Activated CD8-positive, alpha-beta T cell treated with anti-CD3 and anti-CD28 coated beads for 36 hours (primary cell): Measurements from ENCODE around the gene FAM229B. TPM values are rescaled to one million over a fixed set of nuclear protein-coding genes. Genes with fewer than 3 reads are reported as not detected.
"Not testable (repeated sequence)": the region's sequence is repeated elsewhere in the genome, so short reads cannot be mapped to it uniquely, and the experiment has no call there.

ENCODE experiments used
- ATAC-seq: fragments of 200-7000 bp; cut with Tn5 transposase; one replicate; pipeline ENCODE4 v1.10.0; 2021; ENCODE audit warnings: mild to moderate bottlenecking, moderate library complexity
- CTCF ChIA-PET: fragments of 350-600 bp; sonication (Branson Sonifier 250); formaldehyde crosslinking; loops from one replicate; lab custom pipeline; 2021; ENCODE audit warnings: antibody characterized with exemption; lab: Charles Lee
- POLR2A ChIA-PET: fragments of 350-600 bp; sonication (Branson Sonifier 250); formaldehyde crosslinking; loops from one replicate; lab custom pipeline; 2021; ENCODE audit warnings: antibody characterized with exemption; lab: Charles Lee
- DNase-seq: peaks from one replicate; pipeline ENCODE4 v3.0.0-alpha.2; 2020
- H3K27ac Mint-ChIP-seq: one replicate; pipeline ENCODE4 v1.8.0; 2021; ENCODE audit warnings: mild to moderate bottlenecking, mixed read lengths
- H3K27me3 Mint-ChIP-seq: one replicate; pipeline ENCODE4 v1.8.0; 2021; ENCODE audit warnings: mixed read lengths
- H3K36me3 Mint-ChIP-seq: one replicate; pipeline ENCODE4 v1.8.0; 2021; ENCODE audit warnings: low read depth, mixed read lengths
- H3K4me1 Mint-ChIP-seq: one replicate; pipeline ENCODE4 v1.8.0; 2021; ENCODE audit warnings: low read depth, mixed read lengths
- H3K4me3 Mint-ChIP-seq: one replicate; pipeline ENCODE4 v1.8.0; 2021; ENCODE audit warnings: mild to moderate bottlenecking, moderate library complexity, mixed read lengths
- H3K9me3 Mint-ChIP-seq: one replicate; pipeline ENCODE4 v1.8.0; 2021; ENCODE audit warnings: mixed read lengths
- intact Hi-C: fragments of 100-400 bp; cut with micrococcal nuclease; formaldehyde crosslinking; loops from one replicate; pipeline ENCODE4 v1.10.0; 2022
- total RNA-seq, 2 experiments: library from RNA; stranded (reverse); gene quantifications; one replicate each; pipeline ENCODE4 v1.2.3, GENCODE V29; 2021
- TF ChIP-seq, protein P1 (sequence below): fragments of 200-600 bp; IDR thresholded peaks from one replicate; pipeline ENCODE4 v1.8.0; 2022; ENCODE audit warnings: antibody characterized with exemption, mild to moderate bottlenecking

FAM229B gene
- total RNA-seq, 2 experiments from 2014 or later, result 7.6 to 10.2 TPM

- no peak overlapping the region for H3K4me3 Mint-ChIP-seq
- ATAC-seq (no peak), DNase-seq (no peak)
- H3K9me3 Mint-ChIP-seq, result no peaks in the 10 kb centered on the region
- CTCF ChIA-PET, result interaction anchor here (0.8 to 2.1 kb wide), 11 partner anchors 9 to 792 kb away, joined by 3 to 10 read pairs (median 4); partner anchors contain the start of genes FAM229B and TUBE1
- H3K36me3 Mint-ChIP-seq, result no peaks in the 10 kb centered on the region
- peaks cover 4% of the 10 kb centered on the region for H3K4me1 Mint-ChIP-seq
- no peak overlapping the region for H3K27ac Mint-ChIP-seq
- TF ChIP-seq, protein P1, sequence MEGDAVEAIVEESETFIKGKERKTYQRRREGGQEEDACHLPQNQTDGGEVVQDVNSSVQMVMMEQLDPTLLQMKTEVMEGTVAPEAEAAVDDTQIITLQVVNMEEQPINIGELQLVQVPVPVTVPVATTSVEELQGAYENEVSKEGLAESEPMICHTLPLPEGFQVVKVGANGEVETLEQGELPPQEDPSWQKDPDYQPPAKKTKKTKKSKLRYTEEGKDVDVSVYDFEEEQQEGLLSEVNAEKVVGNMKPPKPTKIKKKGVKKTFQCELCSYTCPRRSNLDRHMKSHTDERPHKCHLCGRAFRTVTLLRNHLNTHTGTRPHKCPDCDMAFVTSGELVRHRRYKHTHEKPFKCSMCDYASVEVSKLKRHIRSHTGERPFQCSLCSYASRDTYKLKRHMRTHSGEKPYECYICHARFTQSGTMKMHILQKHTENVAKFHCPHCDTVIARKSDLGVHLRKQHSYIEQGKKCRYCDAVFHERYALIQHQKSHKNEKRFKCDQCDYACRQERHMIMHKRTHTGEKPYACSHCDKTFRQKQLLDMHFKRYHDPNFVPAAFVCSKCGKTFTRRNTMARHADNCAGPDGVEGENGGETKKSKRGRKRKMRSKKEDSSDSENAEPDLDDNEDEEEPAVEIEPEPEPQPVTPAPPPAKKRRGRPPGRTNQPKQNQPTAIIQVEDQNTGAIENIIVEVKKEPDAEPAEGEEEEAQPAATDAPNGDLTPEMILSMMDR, result no peak
- POLR2A ChIA-PET, result interaction anchor here (0.9 to 1.3 kb wide), 2 partner anchors 22 to 37 kb away, joined by 3 to 4 read pairs; partner anchors contain the start of genes FAM229B and TUBE1
- peaks cover 3% of the 10 kb centered on the region for H3K27me3 Mint-ChIP-seq
- intact Hi-C loops, result no loop called here
These were observed 37.0 kb upstream of the FAM229B start for GRCh38 chr6:112050429-112050828.

GRCh38 chr6:112051251-112051740 is 36.1 kb upstream of the FAM229B start:
- H3K9me3 Mint-ChIP-seq, DNase-seq, intact Hi-C loops, H3K27me3 Mint-ChIP-seq, ATAC-seq, H3K4me1 Mint-ChIP-seq, H3K27ac Mint-ChIP-seq, H3K36me3 Mint-ChIP-seq, H3K4me3 Mint-ChIP-seq: not testable (repeated sequence)
- ChIA-PET CTCF (interaction anchor here (1.0 to 1.7 kb wide), 4 partner anchors 8 to 341 kb away, joined by 3 to 6 read pairs (median 5); no protein-coding TSS in a partner anchor), POLR2A (interaction anchor here (1.3 kb wide), 1 partner anchor 36 kb away, joined by 4 read pairs; the partner anchor contains the start of genes FAM229B and TUBE1)

DNA sequence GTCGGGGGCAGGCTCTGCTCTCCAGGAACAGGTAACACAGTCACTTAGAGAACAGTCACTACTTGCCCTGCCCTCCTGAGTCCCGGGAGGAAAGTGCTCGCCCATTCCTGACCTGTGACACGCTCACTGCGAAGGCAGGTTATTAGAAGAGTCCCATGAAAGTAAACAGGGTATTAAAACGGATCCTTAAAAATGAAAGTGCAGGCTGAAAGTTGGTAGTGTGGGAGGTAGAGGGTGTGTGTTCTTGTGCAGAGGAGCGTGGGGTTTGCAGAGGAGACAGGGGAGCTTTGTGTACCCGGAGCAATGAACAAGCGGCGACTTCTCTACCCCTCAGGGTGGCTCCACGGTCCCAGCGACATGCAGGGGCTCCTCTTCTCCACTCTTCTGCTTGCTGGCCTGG is 33.4 kb upstream of the FAM229B start, which contains the start of gene CCN6:
Gene CCN6, plus strand, starts transcription at position 104 of the 400 bp plus-strand sequence. Its CDS starts 254 bp downstream, at position 358.
- H3K9me3 Mint-ChIP-seq, result no peaks in the 10 kb centered on the region

DNA sequence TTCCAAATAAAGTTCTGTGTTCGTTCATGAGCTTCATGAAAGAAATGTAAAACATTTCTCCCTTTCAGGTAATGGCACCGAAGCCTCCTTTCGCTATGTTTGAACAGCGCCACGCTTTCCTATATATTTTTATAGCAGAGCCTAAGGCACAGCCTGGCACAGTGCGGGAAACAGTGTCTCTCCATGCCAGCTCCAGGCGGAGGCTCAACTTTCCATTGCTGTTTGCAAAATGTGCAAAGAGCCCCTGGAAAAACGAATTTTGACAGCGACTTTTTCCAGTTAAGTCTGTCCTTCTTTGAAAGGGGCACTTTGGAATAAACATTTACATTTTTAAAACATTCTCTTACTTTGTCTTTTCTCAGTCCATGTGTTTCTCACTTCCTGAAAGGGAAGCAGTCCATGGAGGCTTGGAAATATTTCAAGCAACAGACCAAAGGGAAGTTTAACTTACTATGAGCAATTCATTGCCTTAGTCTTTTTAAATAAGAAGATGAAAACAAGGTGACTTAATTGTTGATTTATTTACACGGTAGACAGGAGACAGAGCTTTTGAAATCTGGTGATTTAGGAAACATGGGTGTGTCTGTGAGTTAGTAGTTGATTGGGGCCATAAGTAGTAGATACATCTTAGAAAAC is 32.7 kb upstream of the FAM229B start:
- ChIA-PET POLR2A (interaction anchor here (0.9 kb wide), 1 partner anchor 10 kb away, joined by 4 read pairs; no protein-coding TSS in a partner anchor), CTCF (no interaction called here)
- DNase-seq (no peak), ATAC-seq (no peak)
- Mint-ChIP-seq H3K9me3 (no peaks in the 10 kb centered on the region), H3K4me1 (no peaks in the 10 kb centered on the region), H3K27ac (no peak overlapping the region), H3K4me3 (no peak overlapping the region), H3K36me3 (no peaks in the 10 kb centered on the region), H3K27me3 (peaks cover 5% of the 10 kb centered on the region)
- TF ChIP-seq, protein P1, result no peak
- intact Hi-C loops, result no loop called here

More for the DNA sequence above, 33.4 kb upstream of the FAM229B start, which contains the start of gene CCN6:
- TF ChIP-seq, protein P1, result no peak
- POLR2A ChIA-PET, result interaction anchor here (0.9 kb wide), 1 partner anchor 10 kb away, joined by 4 read pairs; no protein-coding TSS in a partner anchor
- intact Hi-C loops, result no loop called here
- DNase-seq (no peak), ATAC-seq (no peak)
- CTCF ChIA-PET, result interaction anchor here (1.0 kb wide), 1 partner anchor 109 kb away, joined by 3 read pairs; no protein-coding TSS in a partner anchor
- peaks cover 5% of the 10 kb centered on the region for H3K27me3 Mint-ChIP-seq
- H3K4me1 Mint-ChIP-seq, result peaks cover 2% of the 10 kb centered on the region
- H3K4me3 Mint-ChIP-seq, result no peak within 1 kb of the TSS
- no peaks in the 10 kb centered on the region for H3K36me3 Mint-ChIP-seq
- no peak within 1 kb of the TSS for H3K27ac Mint-ChIP-seq

GRCh38 chr6:112058243-112059032 is 29.0 kb upstream of the FAM229B start:
- H3K36me3 Mint-ChIP-seq, result no peaks in the 10 kb centered on the region
- H3K9me3 Mint-ChIP-seq, result no peaks in the 10 kb centered on the region
- peaks cover 5% of the 10 kb centered on the region for H3K27me3 Mint-ChIP-seq
- intact Hi-C loops, result no loop called here
- ChIA-PET POLR2A (no interaction called here), CTCF (interaction anchor here (1.2 to 1.3 kb wide), 2 partner anchors 13 to 105 kb away, joined by 3 read pairs; no protein-coding TSS in a partner anchor)
- DNase-seq, result no peak
- H3K4me3 Mint-ChIP-seq, result no peak overlapping the region
- no peak for ATAC-seq
- no peaks in the 10 kb centered on the region for H3K4me1 Mint-ChIP-seq
- H3K27ac Mint-ChIP-seq, result no peak overlapping the region
- TF ChIP-seq, protein P1, result no peak
